GM18526 (cell line): Measurements from ENCODE around the gene IRF9.

Source experiments
- POLR2A ChIP-seq: IDR thresholded peaks from 3 replicates; pipeline ENCODE4 v1.6.1; 2011; ENCODE audit not compliant: insufficient read length; ENCODE audit errors: extremely low read depth

IRF9 gene

GRCh38 chr14:24207104-24207551 is 46.1 kb downstream of the IRF9 start:
- no peak for TF ChIP-seq POLR2A

DNA sequence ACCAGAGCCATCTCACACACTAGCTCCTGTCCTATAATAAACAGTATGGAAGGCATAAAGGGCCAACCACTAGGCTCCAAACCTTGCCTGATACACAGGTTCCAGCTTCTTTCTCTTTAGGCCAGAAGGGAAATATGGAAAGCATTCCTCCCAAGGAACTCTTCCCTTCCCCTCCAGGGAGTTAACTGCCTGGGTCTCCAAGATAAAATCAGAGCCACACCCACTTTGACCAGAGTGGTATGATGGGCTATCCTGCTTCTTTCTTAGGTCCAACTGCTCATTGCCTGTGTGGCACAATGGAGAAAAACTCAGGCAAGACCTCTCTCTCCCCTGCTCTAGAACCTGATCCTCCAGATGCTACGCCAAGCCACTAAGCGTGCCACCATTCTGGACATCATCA is 46.6 kb downstream of the IRF9 start:
- TF ChIP-seq POLR2A: no peak

DNA sequence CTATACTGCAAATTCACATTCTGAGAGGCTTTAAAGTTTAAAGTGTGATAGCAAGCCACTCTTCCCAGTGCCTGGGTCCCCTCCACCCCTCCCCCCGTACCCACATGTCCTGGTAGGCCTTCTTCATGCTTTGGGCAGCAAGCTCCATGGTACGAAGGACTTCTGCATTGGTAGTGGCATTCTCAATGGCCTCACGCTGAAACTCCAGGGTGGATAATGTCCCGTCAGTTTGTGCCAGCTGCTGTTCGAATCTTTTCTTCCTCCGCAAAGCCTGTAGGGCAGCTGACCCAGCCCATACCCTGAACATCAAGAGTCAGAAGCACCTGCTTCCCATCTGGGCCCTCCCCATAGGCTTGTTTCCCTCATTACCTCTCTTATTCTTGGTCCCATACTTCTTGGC is 50.2 kb downstream of the IRF9 start:
- TF ChIP-seq POLR2A: no peak

DNA sequence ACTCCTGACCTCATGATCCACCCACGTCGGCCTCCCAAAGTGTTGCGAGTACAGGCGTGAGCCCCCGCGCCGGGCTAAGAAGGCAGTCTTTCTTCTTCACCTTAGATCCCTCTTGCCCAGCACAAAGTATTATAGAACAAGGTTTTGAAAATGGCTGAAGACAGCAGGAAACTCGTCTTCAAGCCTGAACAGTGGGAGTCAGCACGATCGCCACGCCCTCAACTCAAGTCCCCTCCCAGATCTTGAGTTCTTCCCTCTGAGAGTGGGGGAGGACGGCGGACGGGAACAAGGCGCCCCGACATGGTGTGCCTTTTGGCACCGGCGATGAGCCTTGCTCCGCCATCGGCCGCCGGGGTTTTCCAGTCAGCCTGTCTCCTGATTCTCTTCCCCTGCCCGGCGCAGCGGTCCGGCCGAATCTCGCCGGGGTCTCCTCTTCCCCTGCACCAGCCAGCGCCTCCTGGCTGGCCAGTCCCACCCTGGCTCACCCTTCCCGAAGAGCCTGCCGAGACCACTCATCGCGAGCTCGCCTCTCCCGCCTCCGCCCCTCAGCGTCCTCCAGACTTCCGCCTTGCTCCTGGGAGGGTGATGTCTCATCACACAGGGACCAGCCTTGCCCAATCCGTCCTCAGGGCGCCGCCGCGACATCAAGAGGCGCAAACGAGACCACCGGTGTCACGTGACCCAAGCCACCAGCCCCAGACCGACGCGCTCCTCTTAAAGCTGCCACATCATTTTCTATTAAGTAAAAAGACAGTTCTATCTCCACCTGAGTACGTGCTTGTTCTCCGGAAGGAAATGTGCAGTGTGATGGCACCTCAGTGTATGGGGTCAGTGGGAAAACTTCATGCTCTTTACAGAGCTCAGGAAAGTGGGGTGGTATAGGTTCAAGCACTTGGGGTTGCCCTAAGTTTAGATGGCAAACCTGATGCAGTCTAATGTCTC is 52.1 kb downstream of the IRF9 start, which contains the start of gene CHMP4A:
Gene CHMP4A, minus strand, starts transcription at position 565 of the 942 bp plus-strand sequence. Its CDS starts 49 bp downstream, at position 516.
- TF ChIP-seq POLR2A: peak; percentile 81

- no peak for TF ChIP-seq POLR2A
These were observed 53.0 kb downstream of the IRF9 start for GRCh38 chr14:24213866-24214662.

DNA sequence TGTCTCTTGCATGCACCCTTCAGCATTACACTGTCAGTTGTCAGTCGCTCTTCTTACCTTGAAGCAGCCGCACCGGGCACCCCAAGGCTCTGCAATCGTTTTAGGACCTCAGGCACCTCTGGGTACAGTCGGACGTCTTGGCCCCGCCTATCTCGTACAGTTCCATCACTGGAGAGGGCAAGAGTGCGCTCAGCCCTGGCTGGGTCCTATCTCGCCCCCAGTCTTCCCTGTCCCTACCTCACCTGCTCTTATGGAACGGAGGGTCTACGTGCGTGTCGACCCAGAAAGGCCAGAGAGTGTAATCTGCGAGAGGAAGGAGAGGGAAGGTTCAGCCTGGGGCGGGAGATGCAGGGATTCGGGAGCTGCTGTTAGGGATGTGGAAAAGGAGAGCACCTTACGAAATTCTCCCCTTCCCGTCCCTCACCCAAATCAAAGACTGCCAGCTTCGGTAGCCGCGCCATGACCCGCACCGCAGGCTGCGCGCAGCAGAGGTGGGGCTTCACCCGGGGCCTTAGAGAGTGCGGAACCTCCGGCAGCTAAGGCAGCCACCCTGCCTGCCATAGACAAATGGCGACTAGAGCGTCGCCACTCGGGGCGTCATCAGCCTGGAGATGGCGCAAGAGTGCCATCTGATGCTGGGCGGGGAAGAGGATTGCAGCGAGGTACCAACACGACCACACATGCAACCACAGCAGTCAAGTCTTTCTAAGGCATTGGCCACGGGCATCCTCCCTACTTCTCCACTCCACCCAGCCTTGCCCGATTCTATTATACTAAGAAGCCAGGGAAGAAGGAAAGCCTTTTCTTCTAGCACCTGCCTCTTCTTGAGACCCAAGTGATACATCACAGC is 54.7 kb downstream of the IRF9 start, which contains the start of gene MDP1:
Gene MDP1, minus strand, starts transcription at position 572 of the 850 bp plus-strand sequence. Its CDS starts 111 bp downstream, at position 461.
- TF ChIP-seq POLR2A: peak; percentile 73
